ENCODE measurements around the gene CDC42EP2. TPM values are rescaled to one million over a fixed set of nuclear protein-coding genes. Genes with fewer than 3 reads are reported as not detected.

The CDC42EP2 gene
- total and polyA plus RNA-seq, 2 donors (not counting 3 experiments of a cell fraction or from before 2014, with no cell fraction given): 23.9 to 26.4 TPM

DNA sequence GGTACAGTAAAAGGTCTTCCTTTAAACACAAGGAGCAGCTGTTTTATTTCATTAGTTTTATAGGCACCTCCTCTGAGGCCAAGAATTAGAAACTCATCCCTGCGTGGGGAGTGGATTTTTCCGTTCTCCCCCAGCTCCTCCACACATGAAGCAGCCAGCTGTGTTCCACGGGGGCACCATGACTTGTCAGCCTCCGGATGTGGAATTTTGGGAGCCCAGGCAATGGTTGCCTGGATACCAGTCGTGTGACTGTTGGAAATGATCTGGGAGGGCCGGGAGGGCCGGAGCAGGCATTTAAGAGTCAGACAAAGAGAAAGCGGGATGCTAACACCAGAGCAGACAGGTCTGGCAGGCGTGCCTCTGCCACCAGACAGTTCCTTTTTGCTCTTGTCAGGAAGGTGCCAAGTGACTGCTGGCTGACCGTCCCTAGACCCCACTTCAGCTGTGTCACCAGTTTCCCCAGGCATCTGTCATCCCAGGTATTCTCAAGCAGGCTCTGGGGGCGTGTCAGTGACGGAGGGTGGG lies 15.9 kb upstream of the CDC42EP2 start:
- Histone ChIP-seq H3K4me1 (ENCODE audit: control insufficient read depth, extremely low read depth, insufficient read depth, low read length) (no peaks in the 10 kb centered on the region), H3K9me1 (replicated peaks; ENCODE audit: control insufficient read depth, extremely low read depth, insufficient read depth, low read length) (no peaks in the 10 kb centered on the region), H3K27ac (ENCODE audit: insufficient read depth, low read depth, low read length) (no peak overlapping the region), H3K27me3 (ENCODE audit: control insufficient read depth in 2 of 2, insufficient read depth in 2 of 2, low read length in 2 of 2) (no peaks in the 10 kb centered on the region), H4K20me1 (replicated peaks; ENCODE audit: control insufficient read depth, extremely low read depth, insufficient read depth, low read length) (no peaks in the 10 kb centered on the region), H3K79me2 (ENCODE audit: control insufficient read depth, insufficient read depth, low read length) (no peaks in the 10 kb centered on the region), H3K36me3 (ENCODE audit: control insufficient read depth in 2 of 2, extremely low read depth in 1 of 2, insufficient read depth in 2 of 2, low read length in 2 of 2) (peaks cover 0 to 5% of the 10 kb centered on the region in 2 experiments), H3K4me3 (replicated peaks in 1 of 3; ENCODE audit: insufficient read depth in 1 of 3, low read depth in 1 of 3, low read length in 3 of 3) (no peak overlapping the region), H3K9me3 (replicated peaks; ENCODE audit: control insufficient read depth, insufficient read depth, low read length) (no peaks in the 10 kb centered on the region), H3K9ac (replicated peaks; ENCODE audit: extremely low read depth, insufficient read depth, low read length) (no peak overlapping the region), H3K4me2 (ENCODE audit: insufficient read depth, low read length) (no peak overlapping the region), H2AFZ (ENCODE audit: low read depth, low read length) (no peak overlapping the region)
- TF ChIP-seq JUN (IDR thresholded peaks at IDR 0.05; ENCODE audit: borderline replicate concordance, insufficient read depth, insufficient read length, low read depth): no peak
- no peak for TF ChIP-seq GATA2 (IDR thresholded peaks at IDR 0.05; ENCODE audit: insufficient read depth, insufficient read length, low read depth, low read length)
- no peak for TF ChIP-seq POLR2A (IDR thresholded peaks at IDR 0.05; ENCODE audit: low read depth, low read length)
- TF ChIP-seq MAX (IDR thresholded peaks at IDR 0.05; ENCODE audit: insufficient read depth, insufficient read length): no peak
- no peak for TF ChIP-seq FOS (IDR thresholded peaks at IDR 0.05; ENCODE audit: borderline replicate concordance, insufficient read depth, low read length)
- no peak for TF ChIP-seq POLR2AphosphoS5 (IDR thresholded peaks at IDR 0.05; ENCODE audit: insufficient read depth, low read depth, low read length)
- TF ChIP-seq EZH2 (IDR thresholded peaks at IDR 0.05; ENCODE audit: borderline replicate concordance, low read depth, low read length, severe bottlenecking): no peak
- no peak for TF ChIP-seq MYC (IDR thresholded peaks at IDR 0.05; ENCODE audit: low read depth, low read length)
- TF ChIP-seq CTCF (IDR thresholded peaks at IDR 0.05; ENCODE audit: extremely low read depth in 1 of 2, insufficient read depth in 1 of 2, low read depth in 1 of 2, low read length in 2 of 2): no peak
- ChIA-PET POLR2A (no interaction called here), CTCF (interaction anchor here (0.9 to 3.3 kb wide), 5 partner anchors 9 to 24 kb away, joined by 3 to 17 read pairs (median 3); no protein-coding TSS in a partner anchor)
- dilution Hi-C loops (cut with MboI; ENCODE audit: extremely low pct_ligation_motif_present, low sequenced_read_pairs) (no loop called here), intact Hi-C loops (cut with micrococcal nuclease) (no loop called here)
- no peak for DNase-seq (ENCODE audit: low read depth, low spot score)
- no peak for FAIRE-seq
- no TSS peak for BruUV-seq (replicated peaks)

Measured in endothelial cell of umbilical vein (primary cell).